GM13977 (cell line): ENCODE data around the gene MAFG.

Experiments
- DNase-seq: peaks from one replicate; pipeline ENCODE4 v3.0.0; 2012; ENCODE audit warnings: low spot score
- CTCF ChIP-seq: IDR thresholded peaks from 2 replicates; pipeline ENCODE4 v1.5.1; 2012; ENCODE audit warnings: mild to moderate bottlenecking, control low read depth; ENCODE audit not compliant: insufficient read depth; ENCODE audit errors: extremely low read depth, missing control alignments
- in situ Hi-C: fragments of 300-500 bp; cut with MboI; formaldehyde crosslinking; loops from one replicate; pipeline ENCODE4 v1.12.0; 2022; ENCODE audit warnings: low sequenced_read_pairs, low pct_unique_long_range_greater_than_20kb, mixed read lengths, inconsistent platforms; ENCODE audit not compliant: unreplicated experiment

MAFG gene

GRCh38 chr17:81944858-81945257 lies 17.3 kb upstream of the MAFG start:
- in situ Hi-C loops: no loop called here
- no peak for TF ChIP-seq CTCF
- DNase-seq: no peak

GRCh38 chr17:81942167-81942553 lies 14.6 kb upstream of the MAFG start:
- DNase-seq: no peak
- in situ Hi-C loops: no loop called here
- no peak for TF ChIP-seq CTCF

GRCh38 chr17:81941484-81942166 lies 14.1 kb upstream of the MAFG start:
- in situ Hi-C loops: no loop called here
- TF ChIP-seq CTCF: no peak
- no peak for DNase-seq

- DNase-seq: no peak
- in situ Hi-C loops: no loop called here
- no peak for TF ChIP-seq CTCF
Measured at GRCh38 chr17:81940538-81941483, 13.3 kb upstream of the MAFG start.

GRCh38 chr17:81939881-81940385 lies 12.4 kb upstream of the MAFG start:
- in situ Hi-C loops: no loop called here
- no peak for DNase-seq
- TF ChIP-seq CTCF: no peak

GRCh38 chr17:81939218-81939617 lies 11.7 kb upstream of the MAFG start:
- TF ChIP-seq CTCF: no peak
- in situ Hi-C loops: no loop called here
- no peak for DNase-seq
